Activated CD8-positive, alpha-beta memory T cell treated with anti-CD3 and anti-CD28 coated beads, Interleukin-2, amount 50 U/mL, for 24 hours (primary cell): ENCODE data around the gene MAP3K19.
"Not testable (repeated sequence)": the region's sequence is repeated elsewhere in the genome, so short reads cannot be mapped to it uniquely, and the experiment has no call there.

Experiments
- DNase-seq: peaks from one replicate; pipeline ENCODE4 v3.0.0-alpha.2; 2020; ENCODE audit errors: extremely low read depth

Gene MAP3K19

DNA sequence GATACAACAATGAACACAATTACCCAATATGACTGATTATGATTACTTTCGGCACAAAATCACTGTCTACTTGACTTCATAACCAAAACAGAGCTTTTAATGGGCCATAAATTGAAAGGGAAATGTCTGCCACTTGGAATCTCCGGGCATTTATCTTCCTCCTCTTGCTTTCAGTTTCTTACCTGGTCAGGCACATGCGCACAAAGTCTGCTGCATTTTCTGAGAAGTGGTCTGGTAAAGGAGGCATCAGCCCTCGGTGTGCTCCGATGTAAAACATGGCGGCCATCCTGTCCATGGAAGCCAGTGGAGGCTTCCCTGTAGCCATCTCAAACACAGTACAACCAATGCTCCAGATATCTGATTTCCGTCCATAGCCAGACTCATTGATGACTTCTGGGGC is 66.6 kb downstream of the MAP3K19 start:
- no peak for DNase-seq

DNA sequence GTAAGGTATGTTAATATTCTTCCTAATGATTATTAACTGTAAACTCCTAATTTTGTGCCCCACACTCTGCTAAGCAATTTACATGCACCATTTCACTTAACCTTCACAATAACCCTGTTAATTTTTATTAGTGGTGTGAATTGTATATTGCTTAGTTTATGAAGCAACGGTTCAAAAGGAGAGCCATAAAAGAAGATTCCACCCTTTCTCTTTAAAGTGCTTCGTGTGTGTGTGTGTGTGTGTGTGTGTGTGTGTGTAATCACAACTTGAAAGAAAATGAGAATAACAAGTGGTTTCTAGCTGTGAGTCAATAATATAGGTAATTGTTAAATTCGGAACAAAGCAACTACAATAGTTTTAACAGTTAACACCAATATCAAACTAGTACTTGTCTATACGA is 68.0 kb downstream of the MAP3K19 start:
- no peak for DNase-seq

DNA sequence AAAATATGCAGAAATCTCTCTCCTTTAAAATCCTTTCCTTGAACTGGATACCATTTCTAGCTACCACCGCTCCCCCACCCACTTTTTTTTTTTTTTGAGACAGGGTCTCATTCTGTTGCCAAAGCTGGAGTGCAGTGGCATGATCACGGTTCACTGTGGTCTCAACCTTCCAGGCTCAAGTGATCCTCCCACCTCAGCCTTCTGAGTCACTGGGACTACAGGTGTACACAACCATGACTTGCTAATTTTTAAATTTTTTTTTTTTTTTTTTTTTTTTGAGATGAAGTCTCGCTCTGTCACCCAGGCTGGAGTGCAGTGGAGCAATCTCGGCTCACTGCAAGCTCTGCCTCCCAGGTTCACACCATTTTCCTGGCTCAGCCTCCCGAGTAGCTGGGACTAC is 70.1 kb downstream of the MAP3K19 start:
- DNase-seq, result not testable (repeated sequence)

DNA sequence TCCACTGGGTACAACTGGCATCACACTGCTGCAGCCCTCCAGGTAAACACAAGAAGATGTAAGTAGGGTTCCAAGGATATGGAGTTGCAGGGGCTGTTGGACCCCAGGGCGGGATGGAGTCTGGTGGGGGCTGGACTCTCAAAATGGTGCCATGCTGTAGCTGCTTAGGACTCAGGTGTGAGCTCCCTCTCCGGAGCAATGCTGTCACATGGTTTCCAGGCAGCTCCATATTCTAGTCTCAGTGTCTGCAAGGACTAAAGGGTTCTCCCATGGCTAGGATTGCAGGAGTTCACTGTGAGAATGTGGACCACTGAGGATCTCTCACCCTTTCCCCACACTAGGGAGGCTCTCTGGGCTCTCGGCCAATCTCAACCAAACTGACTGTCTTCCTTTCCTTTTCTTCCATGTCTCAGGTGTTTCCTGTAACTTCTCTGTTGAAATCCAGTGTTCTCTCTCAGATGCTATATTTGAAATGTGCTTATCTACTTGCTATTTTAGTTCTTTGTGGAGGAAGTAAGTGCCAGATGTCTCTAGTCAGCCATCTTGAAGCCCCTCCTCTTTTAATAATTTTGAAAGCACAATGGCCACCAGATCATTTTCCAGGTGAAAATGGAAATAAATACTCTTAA is 71.1 kb downstream of the MAP3K19 start:
- no peak for DNase-seq

DNA sequence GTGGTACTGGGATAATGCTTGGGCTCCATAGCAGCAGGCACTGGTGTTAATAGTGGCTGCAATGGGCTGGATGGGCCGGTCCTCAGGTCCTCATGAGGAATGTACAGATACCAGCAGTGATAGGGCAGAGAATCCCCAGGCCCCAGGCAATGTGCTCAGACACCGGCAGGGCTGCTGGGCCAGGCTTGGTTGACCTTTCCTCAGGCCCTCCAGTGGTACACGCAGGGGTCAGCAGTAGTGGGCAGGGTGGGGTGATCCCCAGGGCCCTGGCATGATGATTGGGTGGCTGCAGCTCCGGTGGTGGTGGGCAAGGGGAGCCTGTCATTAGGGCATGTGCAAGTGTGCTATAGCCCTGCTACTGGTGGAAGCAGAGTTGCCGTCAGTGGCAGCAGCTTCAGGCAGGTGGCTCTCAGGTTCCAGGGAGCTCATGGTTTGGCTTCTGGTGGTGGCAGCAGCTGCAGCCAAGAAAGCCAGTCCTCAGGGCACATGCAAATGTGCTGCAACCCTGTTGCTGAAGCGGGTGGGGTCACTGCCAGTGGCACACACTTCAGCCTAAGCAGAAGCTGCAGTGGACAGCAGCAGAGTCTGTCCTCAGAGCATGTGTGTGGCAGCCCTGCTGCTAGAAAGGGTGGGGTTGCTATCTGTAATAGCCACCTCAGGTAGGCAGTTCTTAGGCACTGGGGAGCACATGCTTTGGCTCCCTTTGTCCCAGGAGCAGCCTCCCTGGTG is 71.8 kb downstream of the MAP3K19 start:
- no peak for DNase-seq

DNA sequence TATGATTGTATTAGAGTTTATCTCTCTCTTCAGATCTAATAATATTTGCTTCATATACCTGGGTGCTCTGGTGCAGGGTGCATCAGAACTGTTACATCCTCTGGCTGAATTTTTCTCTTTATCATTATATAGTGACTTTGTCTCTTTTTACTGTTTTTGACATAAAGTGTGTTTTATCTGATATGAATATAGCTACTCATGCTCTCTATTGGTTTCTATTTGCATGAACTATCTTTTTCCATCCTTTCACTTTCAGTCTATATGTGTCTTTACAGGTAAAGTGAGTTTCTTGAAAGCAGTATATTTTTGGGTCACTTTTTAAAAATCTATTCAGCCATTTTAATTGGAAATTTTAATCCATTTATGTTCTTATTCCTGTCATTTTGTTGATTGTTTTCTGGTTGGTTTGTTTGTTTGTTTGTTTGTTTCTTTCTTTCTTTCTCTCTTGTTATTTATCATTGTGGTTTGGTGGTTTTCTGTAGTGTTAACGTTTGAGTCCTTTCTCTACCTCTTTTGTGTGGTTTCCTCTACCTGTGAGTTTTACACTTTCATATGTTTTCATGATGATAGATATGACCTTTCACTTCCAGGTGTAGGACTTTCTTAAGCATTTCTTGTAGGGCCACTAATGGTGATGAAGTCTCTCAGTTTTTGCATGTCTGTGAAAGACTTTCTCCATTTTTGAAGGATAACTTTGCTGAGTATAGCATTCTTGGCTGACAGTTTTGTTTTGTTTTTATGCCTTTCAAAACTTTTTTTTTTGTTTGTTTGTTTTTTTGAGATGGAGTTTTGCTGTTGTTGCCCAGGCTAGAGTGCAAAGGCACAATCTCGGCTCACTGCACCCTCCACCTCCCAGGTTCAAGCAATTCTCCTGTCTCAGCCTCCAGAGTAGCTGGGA is 73.8 kb downstream of the MAP3K19 start:
- DNase-seq, result no peak

DNA sequence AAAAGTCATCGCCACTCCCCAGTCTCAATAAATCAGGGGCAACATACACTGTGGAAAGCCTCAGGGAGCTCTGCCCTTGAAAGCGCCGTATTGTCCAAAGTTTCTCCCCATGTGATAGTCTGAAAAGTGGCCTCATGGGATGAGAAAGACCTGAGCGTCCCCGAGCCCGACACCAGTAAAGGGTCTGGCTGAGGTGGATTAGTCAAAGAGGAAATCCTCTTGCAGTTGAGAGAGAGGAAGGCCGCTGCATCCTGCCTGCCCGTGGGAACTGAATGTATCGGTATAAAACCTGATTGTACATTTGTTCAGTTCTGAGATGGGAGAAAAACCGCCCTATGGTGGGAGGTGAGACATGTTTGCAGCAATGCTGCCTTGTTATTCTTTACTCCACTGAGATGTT is 80.1 kb downstream of the MAP3K19 start:
- DNase-seq, result not testable (repeated sequence)

DNA sequence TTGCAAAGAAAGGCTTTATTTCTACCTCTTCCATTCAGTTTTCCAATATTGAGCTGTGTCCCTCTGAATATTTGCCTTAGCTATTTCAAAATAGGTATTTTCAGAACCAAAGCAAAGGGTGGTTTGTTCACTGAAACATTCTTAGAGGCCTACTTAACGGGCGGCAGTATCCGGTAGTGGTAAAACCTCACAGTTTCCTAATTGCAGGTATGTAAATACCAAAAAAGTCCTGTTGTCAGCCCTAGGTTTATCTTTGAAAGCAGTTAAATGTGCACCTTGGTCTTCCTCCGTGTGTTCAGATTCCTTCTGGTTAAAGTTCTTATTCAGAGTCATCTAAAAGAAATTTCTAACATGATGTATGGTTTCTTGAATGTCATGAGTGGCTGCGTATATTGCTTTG is 89.8 kb downstream of the MAP3K19 start:
- DNase-seq, result no peak

DNA sequence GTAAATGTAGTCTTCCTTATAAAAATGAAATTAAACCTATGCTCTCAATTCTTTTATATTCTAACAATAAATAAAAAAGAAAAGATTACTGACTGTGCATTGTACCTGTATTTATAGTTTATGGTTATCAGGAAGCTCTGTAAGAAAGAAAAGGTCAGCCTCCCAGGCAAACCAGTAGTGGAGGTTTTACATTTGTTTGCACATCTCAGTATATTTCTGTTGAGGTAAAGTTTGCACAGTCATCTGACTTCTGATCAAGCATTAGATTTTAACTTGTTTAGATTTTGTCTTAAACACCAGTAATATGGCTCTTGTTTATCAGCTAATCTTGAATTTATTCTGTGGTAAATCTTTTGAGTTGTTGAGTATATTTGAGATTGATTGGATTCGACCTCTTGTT is 91.5 kb downstream of the MAP3K19 start:
- DNase-seq, result no peak

DNA sequence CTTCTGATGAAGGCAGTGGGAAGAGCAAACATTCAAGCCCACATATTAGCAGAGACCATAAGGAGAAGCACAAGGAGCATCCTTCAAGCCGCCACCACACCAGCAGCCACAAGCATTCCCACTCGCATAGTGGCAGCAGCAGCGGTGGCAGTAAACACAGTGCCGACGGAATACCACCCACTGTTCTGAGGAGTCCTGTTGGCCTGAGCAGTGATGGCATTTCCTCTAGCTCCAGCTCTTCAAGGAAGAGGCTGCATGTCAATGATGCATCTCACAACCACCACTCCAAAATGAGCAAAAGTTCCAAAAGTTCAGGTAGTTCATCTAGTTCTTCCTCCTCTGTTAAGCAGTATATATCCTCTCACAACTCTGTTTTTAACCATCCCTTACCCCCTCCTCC is 93.2 kb downstream of the MAP3K19 start:
- no peak for DNase-seq

DNA sequence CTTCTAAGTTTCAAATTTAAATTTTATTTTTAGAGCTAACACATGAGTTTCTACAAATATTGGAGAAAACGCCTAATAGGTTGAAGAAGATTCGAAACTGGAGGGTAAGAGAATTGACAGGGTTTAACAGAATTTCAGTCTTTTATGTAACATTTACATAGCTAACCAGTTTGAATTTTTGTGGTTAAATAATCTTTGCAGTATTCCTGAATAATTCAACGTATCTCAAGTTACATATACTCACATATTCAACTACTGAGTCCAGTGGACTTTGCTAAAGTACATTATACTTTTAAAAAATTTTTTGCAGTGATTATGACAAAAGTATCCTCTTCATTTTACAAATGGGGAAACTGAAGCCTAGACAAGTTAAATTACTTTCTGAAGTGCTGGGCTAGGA is 94.6 kb downstream of the MAP3K19 start:
- no peak for DNase-seq

DNA sequence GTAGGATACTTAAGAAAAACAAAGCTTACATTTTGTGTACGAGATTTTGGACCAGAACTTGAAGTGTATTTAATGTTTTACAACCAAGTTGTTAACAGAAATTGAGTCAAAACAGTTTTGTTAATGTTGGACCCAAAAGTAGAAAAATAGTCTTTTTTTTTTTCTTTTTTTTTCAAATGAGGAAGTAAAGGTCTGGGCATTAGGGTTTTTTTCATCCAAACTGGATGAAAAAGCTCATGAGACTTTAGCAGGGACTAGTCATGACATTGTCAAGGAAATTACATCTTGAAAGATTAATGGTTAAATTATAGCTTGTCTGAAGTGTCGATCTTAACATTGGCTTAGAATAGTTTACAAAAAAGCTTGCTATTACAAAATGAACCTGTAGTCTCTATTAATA is 96.4 kb downstream of the MAP3K19 start:
- DNase-seq, result no peak

DNA sequence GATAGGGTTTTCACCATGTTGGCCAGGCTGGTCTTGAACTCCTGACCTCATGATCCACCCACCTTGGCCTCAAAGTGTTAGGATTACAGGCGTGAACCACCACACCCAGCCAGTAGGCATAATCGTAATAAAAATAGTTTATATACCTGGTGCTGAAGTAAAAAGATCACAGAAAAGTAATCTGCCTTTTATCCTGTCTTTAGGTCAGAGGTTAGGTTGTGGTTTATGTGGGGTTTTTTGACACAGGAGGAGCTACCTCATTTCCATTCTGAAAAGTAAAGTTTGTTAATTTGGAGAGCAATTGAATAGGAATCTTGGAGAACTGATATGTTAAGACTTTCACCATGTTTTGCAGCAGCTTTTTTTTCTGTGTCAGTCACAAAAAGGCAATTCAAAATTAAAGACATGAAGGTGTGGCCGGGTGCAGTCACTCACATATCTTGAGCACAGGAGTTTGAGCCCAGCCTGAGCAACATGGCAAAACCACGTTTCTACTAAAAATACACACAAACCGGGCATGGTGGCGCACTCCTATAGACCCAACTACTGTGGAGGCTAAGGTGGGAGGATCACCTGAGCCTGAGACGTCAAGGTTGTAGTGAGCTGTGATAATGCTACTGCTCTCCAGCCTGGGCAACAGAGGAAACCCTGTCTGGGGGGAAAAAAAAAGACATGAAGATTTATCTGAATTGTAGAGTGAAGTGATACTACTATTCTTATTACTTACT is 97.1 kb downstream of the MAP3K19 start:
- DNase-seq, result no peak

DNA sequence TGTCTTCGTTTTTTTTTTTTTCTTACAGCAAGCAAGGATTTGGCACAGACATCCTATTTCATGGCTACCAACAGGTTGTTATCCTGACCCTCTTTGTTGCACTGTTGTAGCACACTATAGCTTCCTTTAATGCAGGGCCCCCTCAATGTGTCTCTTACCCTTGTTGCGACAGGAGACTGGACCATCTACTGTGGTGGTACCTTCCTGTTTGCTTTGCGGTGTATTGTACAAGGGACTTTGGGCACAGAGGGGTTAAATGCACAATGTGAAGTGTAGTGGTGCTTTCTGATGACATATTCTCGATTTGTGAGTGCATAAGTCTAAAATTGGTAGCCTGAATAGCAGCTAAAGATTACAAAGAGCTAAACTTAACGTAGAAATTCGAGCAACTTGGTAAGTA is 101.2 kb downstream of the MAP3K19 start:
- no peak for DNase-seq

DNA sequence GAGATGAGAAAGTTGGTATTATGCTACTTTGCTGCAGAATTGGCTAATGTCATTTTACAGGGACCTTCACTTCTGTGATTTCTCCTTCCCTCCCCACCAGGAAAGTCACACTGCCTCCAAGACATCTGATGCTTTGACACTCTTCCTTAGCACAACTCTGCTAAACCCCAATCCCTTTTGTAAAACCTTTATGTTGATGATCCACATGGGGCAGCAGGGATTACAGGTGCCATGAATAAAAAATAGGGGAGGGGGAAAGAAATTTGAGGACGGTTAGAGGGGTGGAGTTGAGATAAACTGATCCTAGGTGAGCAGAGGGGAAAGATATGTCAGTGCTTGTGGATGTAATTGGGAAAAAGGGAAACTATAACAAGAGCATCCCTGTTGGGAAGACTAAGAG is 102.3 kb downstream of the MAP3K19 start:
- no peak for DNase-seq

DNA sequence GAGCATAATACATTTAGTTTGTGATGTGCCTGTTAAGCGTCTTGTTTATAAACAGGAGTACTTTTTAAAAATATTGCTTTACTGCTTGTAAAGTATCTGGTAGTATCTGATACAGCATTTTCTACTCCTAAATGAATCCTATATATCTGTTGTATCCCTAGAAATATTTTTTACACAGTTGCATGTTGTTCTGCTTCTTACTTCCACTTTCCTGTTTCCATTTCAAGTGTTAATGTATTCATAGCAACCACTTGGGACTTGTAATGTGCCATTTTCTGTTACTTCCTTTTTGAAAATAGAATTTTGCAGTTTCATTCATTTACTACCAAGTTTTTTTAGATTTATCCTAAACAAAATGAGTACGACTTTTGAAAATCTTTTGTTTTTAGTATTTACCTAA is 103.7 kb downstream of the MAP3K19 start:
- DNase-seq, result no peak

DNA sequence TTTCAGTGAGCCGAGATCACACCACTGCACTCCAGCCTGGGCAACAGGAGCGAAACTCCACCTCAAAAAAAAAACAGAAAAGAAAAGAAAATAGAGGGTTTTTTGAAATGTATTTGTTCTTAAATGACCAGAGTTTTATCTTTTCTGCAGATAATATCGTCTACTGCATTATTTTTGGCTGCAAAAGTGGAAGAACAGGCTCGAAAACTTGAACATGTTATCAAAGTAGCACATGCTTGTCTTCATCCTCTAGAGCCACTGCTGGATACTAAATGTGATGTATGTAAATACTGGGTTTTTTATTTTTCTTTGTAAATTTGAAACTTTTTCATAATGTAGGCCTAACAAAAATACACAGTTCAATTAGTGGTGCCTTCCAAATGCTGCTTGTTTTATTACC is 110.6 kb downstream of the MAP3K19 start:
- no peak for DNase-seq

DNA sequence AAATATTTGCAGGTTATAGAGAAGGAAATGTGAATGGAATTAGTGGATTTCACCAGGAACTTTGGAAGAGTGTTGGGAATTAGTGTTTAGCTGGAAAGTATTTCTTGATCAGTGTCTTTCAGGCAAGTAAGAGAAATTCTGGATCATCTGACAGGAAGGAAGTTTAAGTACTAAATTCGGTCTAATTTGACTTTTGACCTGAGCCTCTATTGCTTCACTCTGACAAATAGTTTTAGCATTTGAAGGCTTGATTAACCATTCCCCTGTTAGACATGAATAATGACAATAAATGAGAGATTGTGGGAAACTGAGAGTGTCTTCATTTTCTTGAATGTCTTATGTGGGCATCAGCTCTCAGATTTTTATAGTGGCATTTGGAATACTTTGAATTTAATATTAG is 112.6 kb downstream of the MAP3K19 start:
- DNase-seq, result no peak

DNA sequence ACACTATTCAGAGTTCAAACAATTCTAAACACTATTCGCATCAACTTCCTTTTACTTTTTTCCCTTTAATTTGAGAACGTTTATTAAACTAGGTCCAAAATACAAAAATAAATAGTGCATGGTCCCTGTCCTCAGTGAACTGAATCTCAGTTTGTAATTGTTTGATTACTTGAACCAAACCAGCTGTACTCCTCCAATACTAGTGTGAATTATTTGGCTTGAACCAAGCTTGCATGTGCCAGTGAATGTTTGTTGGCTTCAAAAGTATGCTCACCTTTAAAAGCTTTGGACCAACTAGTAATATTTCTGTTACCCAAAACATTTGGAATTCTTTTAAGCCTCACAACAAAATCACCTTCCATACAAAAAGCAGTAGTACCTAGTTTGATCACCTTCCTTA is 113.1 kb downstream of the MAP3K19 start:
- DNase-seq, result no peak

DNA sequence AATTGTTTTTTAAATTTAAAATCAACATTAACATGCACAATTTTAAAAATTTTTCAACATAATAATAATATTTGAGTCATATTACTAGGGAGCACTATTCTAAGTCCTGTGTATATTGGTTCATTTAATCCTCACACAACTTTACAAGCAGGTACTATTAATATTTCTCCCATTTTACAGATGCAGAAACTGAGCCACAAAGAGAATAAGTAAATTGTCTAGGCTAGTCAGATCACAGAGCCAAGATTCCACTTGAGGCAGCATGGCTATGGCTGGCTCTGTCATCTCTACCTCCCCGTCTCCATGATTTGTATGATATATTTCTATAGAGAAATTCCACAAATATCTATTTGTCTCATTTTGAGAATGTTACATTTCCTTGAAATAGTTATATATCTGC is 113.5 kb downstream of the MAP3K19 start:
- no peak for DNase-seq

DNA sequence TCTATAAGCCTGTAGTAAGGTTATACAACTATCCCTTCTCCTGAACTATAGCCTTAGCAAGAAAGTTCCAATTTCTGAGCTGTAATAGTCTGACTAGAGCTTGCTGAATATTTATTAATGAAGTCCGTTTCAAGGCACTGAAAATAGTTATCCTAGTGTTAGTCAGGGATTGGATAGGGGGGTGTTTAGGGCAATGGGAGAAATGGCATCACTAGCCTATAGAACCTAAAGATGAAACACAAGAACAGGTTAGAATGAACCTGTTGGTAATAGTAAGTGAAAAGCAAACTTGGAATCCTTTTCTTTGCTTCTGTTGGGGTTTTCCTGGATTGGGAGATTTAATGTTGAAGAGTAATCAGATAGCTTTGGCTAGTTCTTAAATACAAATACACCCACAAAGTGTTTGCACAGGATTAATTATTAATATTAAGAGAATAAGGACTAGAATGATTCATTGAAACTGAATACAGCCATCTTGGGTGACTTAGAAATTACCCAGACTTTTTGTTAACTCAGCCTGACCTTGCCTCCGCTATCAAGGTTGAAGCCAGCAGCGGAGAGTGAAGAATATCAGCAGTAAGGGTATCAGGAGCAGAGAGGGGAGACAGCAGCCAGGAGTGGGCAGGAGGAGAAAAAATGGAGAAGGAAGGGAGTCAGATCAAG is 114.3 kb downstream of the MAP3K19 start:
- DNase-seq, result no peak

DNA sequence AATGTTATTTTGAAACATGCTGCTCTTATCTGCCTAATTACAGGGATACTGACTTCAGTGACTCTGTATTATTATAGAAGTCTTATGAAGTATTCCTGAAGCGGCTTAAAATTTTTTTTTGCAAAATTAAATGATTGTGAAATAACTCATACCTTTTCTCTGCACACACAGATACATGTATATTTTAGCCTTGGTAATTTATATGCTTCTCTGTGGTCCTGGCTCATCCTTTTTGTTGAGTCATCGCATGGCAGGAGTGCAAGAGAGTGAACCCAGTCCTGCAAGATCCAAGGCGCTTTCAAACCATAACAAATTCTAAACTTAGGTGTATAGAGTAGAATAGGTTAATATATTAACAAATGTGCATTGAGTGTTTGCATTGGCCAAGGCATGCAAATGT is 120.1 kb downstream of the MAP3K19 start:
- DNase-seq, result no peak
